ENCODE measurements around the gene VWC2L. TPM values are rescaled to one million over a fixed set of nuclear protein-coding genes. Genes with fewer than 3 reads are reported as not detected.

VWC2L gene
- total and polyA plus RNA-seq, 4 donors, result not detected

DNA sequence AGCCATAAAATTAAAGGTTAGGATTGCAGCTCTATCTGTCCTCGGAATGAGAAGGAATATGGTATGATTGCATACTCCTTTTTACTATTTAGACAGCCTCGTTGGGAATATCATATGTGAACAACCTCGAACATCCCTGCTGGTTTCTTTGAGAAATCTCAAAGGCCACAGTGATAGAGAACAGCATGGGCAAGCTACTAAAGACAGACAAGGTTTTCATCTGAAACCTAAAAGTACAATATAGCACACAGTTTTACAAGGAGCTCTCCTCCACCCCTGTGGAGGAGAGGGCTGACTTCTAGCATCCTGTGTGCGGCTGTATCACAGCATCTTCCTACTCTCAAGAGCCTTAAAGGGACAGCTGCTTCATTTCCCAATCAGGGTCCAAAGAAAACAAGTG is 104.3 kb downstream of the VWC2L start:
- Histone ChIP-seq H3K9ac (ENCODE audit: low read depth in 1 of 2, low read length in 2 of 2) (no peak overlapping the region), H3K36me3 (ENCODE audit: control insufficient read depth in 4 of 4, insufficient read depth in 3 of 4, low read depth in 1 of 4, low read length in 3 of 4) (no peaks in the 10 kb centered on the region), H3K27me3 (ENCODE audit: control insufficient read depth in 4 of 4, insufficient read depth in 4 of 4, low read length in 3 of 4) (no peaks in the 10 kb centered on the region), H3K4me3 (ENCODE audit: low read depth in 1 of 3, low read length in 3 of 3) (no peak overlapping the region), H3K4me1 (ENCODE audit: control insufficient read depth in 4 of 4, insufficient read depth in 4 of 4, low read length in 3 of 4) (no peaks in the 10 kb centered on the region), H3K9me3 (ENCODE audit: control insufficient read depth in 4 of 4, low read length in 3 of 4) (no peaks in the 10 kb centered on the region), H3K27ac (ENCODE audit: low read depth in 1 of 2, low read length in 2 of 2) (no peak overlapping the region)
- no peak for TF ChIP-seq FOXA1 (IDR thresholded peaks at IDR 0.05)
- TF ChIP-seq CTCF (IDR thresholded peaks at IDR 0.05; ENCODE audit: low read depth, low read length, missing input control), result no peak
- TF ChIP-seq RAD21 (IDR thresholded peaks at IDR 0.05), result no peak
- no peak for TF ChIP-seq SP1 (IDR thresholded peaks at IDR 0.05)
- TF ChIP-seq, protein P1, sequence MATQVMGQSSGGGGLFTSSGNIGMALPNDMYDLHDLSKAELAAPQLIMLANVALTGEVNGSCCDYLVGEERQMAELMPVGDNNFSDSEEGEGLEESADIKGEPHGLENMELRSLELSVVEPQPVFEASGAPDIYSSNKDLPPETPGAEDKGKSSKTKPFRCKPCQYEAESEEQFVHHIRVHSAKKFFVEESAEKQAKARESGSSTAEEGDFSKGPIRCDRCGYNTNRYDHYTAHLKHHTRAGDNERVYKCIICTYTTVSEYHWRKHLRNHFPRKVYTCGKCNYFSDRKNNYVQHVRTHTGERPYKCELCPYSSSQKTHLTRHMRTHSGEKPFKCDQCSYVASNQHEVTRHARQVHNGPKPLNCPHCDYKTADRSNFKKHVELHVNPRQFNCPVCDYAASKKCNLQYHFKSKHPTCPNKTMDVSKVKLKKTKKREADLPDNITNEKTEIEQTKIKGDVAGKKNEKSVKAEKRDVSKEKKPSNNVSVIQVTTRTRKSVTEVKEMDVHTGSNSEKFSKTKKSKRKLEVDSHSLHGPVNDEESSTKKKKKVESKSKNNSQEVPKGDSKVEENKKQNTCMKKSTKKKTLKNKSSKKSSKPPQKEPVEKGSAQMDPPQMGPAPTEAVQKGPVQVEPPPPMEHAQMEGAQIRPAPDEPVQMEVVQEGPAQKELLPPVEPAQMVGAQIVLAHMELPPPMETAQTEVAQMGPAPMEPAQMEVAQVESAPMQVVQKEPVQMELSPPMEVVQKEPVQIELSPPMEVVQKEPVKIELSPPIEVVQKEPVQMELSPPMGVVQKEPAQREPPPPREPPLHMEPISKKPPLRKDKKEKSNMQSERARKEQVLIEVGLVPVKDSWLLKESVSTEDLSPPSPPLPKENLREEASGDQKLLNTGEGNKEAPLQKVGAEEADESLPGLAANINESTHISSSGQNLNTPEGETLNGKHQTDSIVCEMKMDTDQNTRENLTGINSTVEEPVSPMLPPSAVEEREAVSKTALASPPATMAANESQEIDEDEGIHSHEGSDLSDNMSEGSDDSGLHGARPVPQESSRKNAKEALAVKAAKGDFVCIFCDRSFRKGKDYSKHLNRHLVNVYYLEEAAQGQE (IDR thresholded peaks at IDR 0.05), result no peak
- TF ChIP-seq GABPA (IDR thresholded peaks at IDR 0.05 in 1 of 2, conservative IDR thresholded peaks at IDR 0.05 in 1 of 2), result no peak
- no peak for TF ChIP-seq TAF1 (conservative IDR thresholded peaks at IDR 0.05)
- TF ChIP-seq HNF4A (conservative IDR thresholded peaks at IDR 0.05), result no peak
- no peak for TF ChIP-seq ZBTB33 (IDR thresholded peaks at IDR 0.05)
- TF ChIP-seq, protein P2, sequence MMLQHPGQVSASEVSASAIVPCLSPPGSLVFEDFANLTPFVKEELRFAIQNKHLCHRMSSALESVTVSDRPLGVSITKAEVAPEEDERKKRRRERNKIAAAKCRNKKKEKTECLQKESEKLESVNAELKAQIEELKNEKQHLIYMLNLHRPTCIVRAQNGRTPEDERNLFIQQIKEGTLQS (IDR thresholded peaks at IDR 0.05), result no peak
- no peak for TF ChIP-seq FOXA2 (IDR thresholded peaks at IDR 0.05)
- 46% methylated on average over 4 of the region's 4 CpGs for WGBS
- DNase-seq (ENCODE audit: low spot score), result no peak

GRCh38 chr2:214519258-214519818 is 108.5 kb downstream of the VWC2L start:
- Histone ChIP-seq H3K27ac (ENCODE audit: low read depth in 1 of 2, low read length in 2 of 2) (no peak overlapping the region), H3K9me3 (ENCODE audit: control insufficient read depth in 4 of 4, low read length in 3 of 4) (no peaks in the 10 kb centered on the region), H3K27me3 (ENCODE audit: control insufficient read depth in 4 of 4, insufficient read depth in 4 of 4, low read length in 3 of 4) (no peaks in the 10 kb centered on the region), H3K4me1 (ENCODE audit: control insufficient read depth in 4 of 4, insufficient read depth in 4 of 4, low read length in 3 of 4) (no peaks in the 10 kb centered on the region), H3K9ac (ENCODE audit: low read depth in 1 of 2, low read length in 2 of 2) (no peak overlapping the region), H3K4me3 (ENCODE audit: low read depth in 1 of 3, low read length in 3 of 3) (no peak overlapping the region), H3K36me3 (ENCODE audit: control insufficient read depth in 4 of 4, insufficient read depth in 3 of 4, low read depth in 1 of 4, low read length in 3 of 4) (no peaks in the 10 kb centered on the region)
- DNase-seq (ENCODE audit: low spot score), result no peak
- 81% methylated on average over 5 of the region's 5 CpGs for WGBS
- TF ChIP-seq FOXA2 (IDR thresholded peaks at IDR 0.05), result no peak
- TF ChIP-seq ZBTB33 (IDR thresholded peaks at IDR 0.05), result no peak
- no peak for TF ChIP-seq RAD21 (IDR thresholded peaks at IDR 0.05)
- TF ChIP-seq RXRA (IDR thresholded peaks at IDR 0.05), result no peak
- TF ChIP-seq, protein P2 (IDR thresholded peaks at IDR 0.05), result no peak
- no peak for TF ChIP-seq HNF4A (conservative IDR thresholded peaks at IDR 0.05)
- TF ChIP-seq JUND (IDR thresholded peaks at IDR 0.05), result no peak
- no peak for TF ChIP-seq GABPA (IDR thresholded peaks at IDR 0.05 in 1 of 2, conservative IDR thresholded peaks at IDR 0.05 in 1 of 2)
- no peak for TF ChIP-seq HNF4G (IDR thresholded peaks at IDR 0.05)
- TF ChIP-seq, protein P1 (IDR thresholded peaks at IDR 0.05), result no peak
- TF ChIP-seq EGR1 (IDR thresholded peaks at IDR 0.05; ENCODE audit: low read depth in 2 of 2), result no peak
- TF ChIP-seq NR2F2 (IDR thresholded peaks at IDR 0.05), result no peak
- TF ChIP-seq SP1 (IDR thresholded peaks at IDR 0.05), result no peak
- no peak for TF ChIP-seq MAX (IDR thresholded peaks at IDR 0.05)
